SK-N-SH (cell line): ENCODE data around the gene IL17RE.

ENCODE experiments used
- EP300 ChIP-seq, 2 experiments: IDR thresholded peaks; 2 replicates each; pipeline versions ENCODE4 v1.4.0 to v1.6.1; 2012; ENCODE audit warnings: borderline replicate concordance in 1 of 2, low read depth in 1 of 2, low read length in 1 of 2
- FOXJ3 ChIP-seq: sonication (generic); formaldehyde crosslinking; IDR thresholded peaks from 2 replicates; pipeline ENCODE4 v1.5.1; 2020; ENCODE audit warnings: mild to moderate bottlenecking, missing genetic modification reagents
- GABPA ChIP-seq: IDR thresholded peaks from 2 replicates; pipeline ENCODE4 v1.4.0; 2012; ENCODE audit warnings: low read depth, mild to moderate bottlenecking
- POLR2AphosphoS5 ChIP-seq: IDR thresholded peaks from 2 replicates; pipeline ENCODE4 v1.6.1; 2012; ENCODE audit warnings: low read depth, low read length
- RAD21 ChIP-seq: IDR thresholded peaks from 2 replicates; pipeline ENCODE4 v1.6.1; 2012; ENCODE audit warnings: mild to moderate bottlenecking, low read length
- SMC3 ChIP-seq: IDR thresholded peaks from 2 replicates; pipeline ENCODE4 v1.6.1; 2012; ENCODE audit warnings: low read depth, low read length, improper control_type of control experiment
- TAF1 ChIP-seq: IDR thresholded peaks from 2 replicates; pipeline ENCODE4 v1.6.1; 2012; ENCODE audit warnings: low read depth, mild to moderate bottlenecking, low read length, moderate library complexity, borderline replicate concordance
- YY1 ChIP-seq: IDR thresholded peaks from 2 replicates; pipeline ENCODE4 v1.4.0; 2012; ENCODE audit warnings: low read depth, mild to moderate bottlenecking
- TF ChIP-seq, protein P1 (sequence below): fragments of 200-600 bp; sonication (generic); IDR thresholded peaks from 2 replicates; pipeline ENCODE4 v1.6.1; 2017; ENCODE audit warnings: antibody characterized with exemption, mild to moderate bottlenecking, moderate library complexity
- TF ChIP-seq, protein P2 (sequence below): IDR thresholded peaks from 2 replicates; pipeline ENCODE4 v1.4.0; 2012; ENCODE audit warnings: low read depth, borderline replicate concordance
- TF ChIP-seq, protein P3 (sequence below): IDR thresholded peaks from 2 replicates; pipeline ENCODE4 v1.4.0; 2012; ENCODE audit warnings: low read depth
- TF ChIP-seq, protein P4 (sequence below): IDR thresholded peaks from 2 replicates; pipeline ENCODE4 v1.6.1; 2012; ENCODE audit warnings: mild to moderate bottlenecking, low read depth, low read length, moderate library complexity
- TF ChIP-seq, protein P5 (sequence below): IDR thresholded peaks from 2 replicates; pipeline ENCODE4; 2012

DNA sequence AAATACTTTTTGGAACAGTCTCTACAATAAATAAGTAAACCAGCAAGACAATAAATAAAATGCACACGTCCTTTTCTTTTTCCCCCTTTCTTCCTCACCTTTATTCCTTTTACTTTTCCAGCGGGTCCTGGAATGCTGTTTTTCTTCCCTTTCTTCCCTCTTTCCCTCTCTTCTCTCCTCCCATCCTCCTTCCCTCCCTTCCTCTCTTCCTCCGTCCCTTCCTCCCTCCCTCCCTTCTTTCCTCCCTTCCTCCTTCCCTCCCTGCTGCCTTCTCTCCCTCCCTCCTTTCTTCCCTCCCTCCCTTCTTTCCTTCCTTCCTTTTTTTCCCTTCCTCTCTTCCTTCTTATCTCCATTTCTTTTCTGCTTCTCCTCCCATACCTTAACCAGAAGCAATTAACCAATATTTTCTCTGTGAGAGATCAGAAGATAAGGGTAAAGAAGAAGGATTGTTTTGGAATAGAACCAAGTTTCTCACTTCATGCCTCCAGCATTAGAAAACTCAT lies 3.3 kb upstream of the IL17RE start:
- TF ChIP-seq, protein P1, sequence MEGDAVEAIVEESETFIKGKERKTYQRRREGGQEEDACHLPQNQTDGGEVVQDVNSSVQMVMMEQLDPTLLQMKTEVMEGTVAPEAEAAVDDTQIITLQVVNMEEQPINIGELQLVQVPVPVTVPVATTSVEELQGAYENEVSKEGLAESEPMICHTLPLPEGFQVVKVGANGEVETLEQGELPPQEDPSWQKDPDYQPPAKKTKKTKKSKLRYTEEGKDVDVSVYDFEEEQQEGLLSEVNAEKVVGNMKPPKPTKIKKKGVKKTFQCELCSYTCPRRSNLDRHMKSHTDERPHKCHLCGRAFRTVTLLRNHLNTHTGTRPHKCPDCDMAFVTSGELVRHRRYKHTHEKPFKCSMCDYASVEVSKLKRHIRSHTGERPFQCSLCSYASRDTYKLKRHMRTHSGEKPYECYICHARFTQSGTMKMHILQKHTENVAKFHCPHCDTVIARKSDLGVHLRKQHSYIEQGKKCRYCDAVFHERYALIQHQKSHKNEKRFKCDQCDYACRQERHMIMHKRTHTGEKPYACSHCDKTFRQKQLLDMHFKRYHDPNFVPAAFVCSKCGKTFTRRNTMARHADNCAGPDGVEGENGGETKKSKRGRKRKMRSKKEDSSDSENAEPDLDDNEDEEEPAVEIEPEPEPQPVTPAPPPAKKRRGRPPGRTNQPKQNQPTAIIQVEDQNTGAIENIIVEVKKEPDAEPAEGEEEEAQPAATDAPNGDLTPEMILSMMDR = no peak
- no peak for TF ChIP-seq POLR2AphosphoS5
- no peak for TF ChIP-seq FOXJ3
- TF ChIP-seq, protein P2, sequence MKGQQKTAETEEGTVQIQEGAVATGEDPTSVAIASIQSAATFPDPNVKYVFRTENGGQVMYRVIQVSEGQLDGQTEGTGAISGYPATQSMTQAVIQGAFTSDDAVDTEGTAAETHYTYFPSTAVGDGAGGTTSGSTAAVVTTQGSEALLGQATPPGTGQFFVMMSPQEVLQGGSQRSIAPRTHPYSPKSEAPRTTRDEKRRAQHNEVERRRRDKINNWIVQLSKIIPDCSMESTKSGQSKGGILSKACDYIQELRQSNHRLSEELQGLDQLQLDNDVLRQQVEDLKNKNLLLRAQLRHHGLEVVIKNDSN = no peak
- TF ChIP-seq YY1 = no peak
- no peak for TF ChIP-seq GABPA
- TF ChIP-seq RAD21 = no peak
- TF ChIP-seq EP300 (IDR thresholded peaks at IDR 0.05; ENCODE audit: borderline replicate concordance in 1 of 2, low read depth in 1 of 2, low read length in 1 of 2) = no peak
- TF ChIP-seq TAF1 = no peak
- TF ChIP-seq, protein P3, sequence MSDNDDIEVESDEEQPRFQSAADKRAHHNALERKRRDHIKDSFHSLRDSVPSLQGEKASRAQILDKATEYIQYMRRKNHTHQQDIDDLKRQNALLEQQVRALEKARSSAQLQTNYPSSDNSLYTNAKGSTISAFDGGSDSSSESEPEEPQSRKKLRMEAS = no peak
- TF ChIP-seq, protein P4, sequence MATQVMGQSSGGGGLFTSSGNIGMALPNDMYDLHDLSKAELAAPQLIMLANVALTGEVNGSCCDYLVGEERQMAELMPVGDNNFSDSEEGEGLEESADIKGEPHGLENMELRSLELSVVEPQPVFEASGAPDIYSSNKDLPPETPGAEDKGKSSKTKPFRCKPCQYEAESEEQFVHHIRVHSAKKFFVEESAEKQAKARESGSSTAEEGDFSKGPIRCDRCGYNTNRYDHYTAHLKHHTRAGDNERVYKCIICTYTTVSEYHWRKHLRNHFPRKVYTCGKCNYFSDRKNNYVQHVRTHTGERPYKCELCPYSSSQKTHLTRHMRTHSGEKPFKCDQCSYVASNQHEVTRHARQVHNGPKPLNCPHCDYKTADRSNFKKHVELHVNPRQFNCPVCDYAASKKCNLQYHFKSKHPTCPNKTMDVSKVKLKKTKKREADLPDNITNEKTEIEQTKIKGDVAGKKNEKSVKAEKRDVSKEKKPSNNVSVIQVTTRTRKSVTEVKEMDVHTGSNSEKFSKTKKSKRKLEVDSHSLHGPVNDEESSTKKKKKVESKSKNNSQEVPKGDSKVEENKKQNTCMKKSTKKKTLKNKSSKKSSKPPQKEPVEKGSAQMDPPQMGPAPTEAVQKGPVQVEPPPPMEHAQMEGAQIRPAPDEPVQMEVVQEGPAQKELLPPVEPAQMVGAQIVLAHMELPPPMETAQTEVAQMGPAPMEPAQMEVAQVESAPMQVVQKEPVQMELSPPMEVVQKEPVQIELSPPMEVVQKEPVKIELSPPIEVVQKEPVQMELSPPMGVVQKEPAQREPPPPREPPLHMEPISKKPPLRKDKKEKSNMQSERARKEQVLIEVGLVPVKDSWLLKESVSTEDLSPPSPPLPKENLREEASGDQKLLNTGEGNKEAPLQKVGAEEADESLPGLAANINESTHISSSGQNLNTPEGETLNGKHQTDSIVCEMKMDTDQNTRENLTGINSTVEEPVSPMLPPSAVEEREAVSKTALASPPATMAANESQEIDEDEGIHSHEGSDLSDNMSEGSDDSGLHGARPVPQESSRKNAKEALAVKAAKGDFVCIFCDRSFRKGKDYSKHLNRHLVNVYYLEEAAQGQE = no peak
- TF ChIP-seq SMC3 = no peak
- TF ChIP-seq, protein P5, sequence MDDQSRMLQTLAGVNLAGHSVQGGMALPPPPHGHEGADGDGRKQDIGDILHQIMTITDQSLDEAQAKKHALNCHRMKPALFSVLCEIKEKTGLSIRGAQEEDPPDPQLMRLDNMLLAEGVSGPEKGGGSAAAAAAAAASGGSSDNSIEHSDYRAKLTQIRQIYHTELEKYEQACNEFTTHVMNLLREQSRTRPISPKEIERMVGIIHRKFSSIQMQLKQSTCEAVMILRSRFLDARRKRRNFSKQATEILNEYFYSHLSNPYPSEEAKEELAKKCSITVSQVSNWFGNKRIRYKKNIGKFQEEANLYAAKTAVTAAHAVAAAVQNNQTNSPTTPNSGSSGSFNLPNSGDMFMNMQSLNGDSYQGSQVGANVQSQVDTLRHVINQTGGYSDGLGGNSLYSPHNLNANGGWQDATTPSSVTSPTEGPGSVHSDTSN = no peak
